ENCODE data around the gene ARTN.

DNA sequence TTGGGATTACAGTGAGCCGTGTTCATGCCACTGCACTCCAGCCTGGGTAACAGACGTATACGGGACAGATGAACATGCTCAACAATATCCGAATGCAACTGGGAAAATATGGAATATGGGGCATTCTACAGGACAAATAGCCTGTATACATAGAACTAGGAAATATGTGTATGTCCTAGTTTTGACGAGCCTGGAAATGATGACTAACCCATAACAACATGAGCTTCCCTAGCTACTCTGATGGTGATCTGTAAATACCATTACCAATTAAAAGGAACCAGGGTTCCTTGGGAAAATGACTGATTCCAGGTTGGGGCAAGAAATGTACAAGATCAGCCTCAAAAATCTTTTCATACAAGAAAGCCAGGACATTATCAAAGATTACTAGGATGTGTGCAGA lies 42.8 kb upstream of the ARTN start:
- TF ChIP-seq POLR2A (IDR thresholded peaks at IDR 0.05) (no peak), CTCF (IDR thresholded peaks at IDR 0.05) (no peak), POLR2AphosphoS5 (IDR thresholded peaks at IDR 0.05) (no peak)
